Aorta (tissue), 5 donors: Measurements from ENCODE around the gene ZFHX2. TPM values are rescaled to one million over a fixed set of nuclear protein-coding genes. Genes with fewer than 3 reads are reported as not detected.
A peak's percentile ranks its signal among the peaks of the same experiment; 100 is the strongest.

ENCODE experiments used
- ATAC-seq: fragments of 200-7000 bp; cut with Tn5 transposase; one replicate; pipeline ENCODE4 v1.9.1; 2022; ENCODE audit warnings: moderate library complexity; ENCODE audit not compliant: low FRiP score
- DNase-seq, 2 donors: peaks; one replicate each; pipeline ENCODE4 v3.0.0-alpha.2; 2020
- H3K27ac ChIP-seq, 2 donors: one replicate each; pipeline ENCODE4 v1.5.1; 2013; ENCODE audit warnings: low read length in 2 of 2, mild to moderate bottlenecking in 2 of 2, moderate library complexity in 2 of 2, control low read depth in 1 of 2, inconsistent platforms in 1 of 2, low read depth in 1 of 2
- H3K27me3 ChIP-seq, 2 donors: one replicate each; pipeline ENCODE4 v1.6.1; 2013; ENCODE audit warnings: control low read depth in 1 of 2, low read length in 1 of 2, mild to moderate bottlenecking in 1 of 2, moderate library complexity in 1 of 2; ENCODE audit not compliant: insufficient read depth in 2 of 2, control insufficient read depth in 1 of 2
- H3K36me3 ChIP-seq, 2 donors: one replicate each; pipeline ENCODE4 v1.6.1; 2013; ENCODE audit warnings: control low read depth in 1 of 2, low read length in 1 of 2, mild to moderate bottlenecking in 1 of 2; ENCODE audit not compliant: insufficient read depth in 2 of 2, control insufficient read depth in 1 of 2
- H3K4me1 ChIP-seq, 2 donors: one replicate each; pipeline ENCODE4 v1.6.1; 2013; ENCODE audit warnings: low read length in 2 of 2, control low read depth in 1 of 2, mild to moderate bottlenecking in 1 of 2, moderate library complexity in 1 of 2; ENCODE audit not compliant: insufficient read depth in 2 of 2, control insufficient read depth in 1 of 2
- H3K4me3 ChIP-seq, 2 donors: one replicate each; pipeline ENCODE4 v1.5.1; 2013; ENCODE audit warnings: low read length in 2 of 2, control low read depth in 1 of 2, mild to moderate bottlenecking in 1 of 2
- H3K9me3 ChIP-seq: one replicate; pipeline ENCODE4 v1.6.1; 2013; ENCODE audit warnings: mild to moderate bottlenecking, low read length; ENCODE audit not compliant: control insufficient read depth
- WGBS, 2 donors: extraction: QIAGEN DNeasy Blood & Tissue Kit; methylation state at CpG; one replicate each; pipeline ENCODE4 v1.1.7; 2013; 5-methylcytosine and 5-hydroxymethylcytosine counted together
- intact Hi-C, 2 donors: fragments of 100-400 bp; cut with DNase I; formaldehyde crosslinking; loops; one replicate each; pipeline versions ENCODE4 v1.14.2 to v1.15.0; 2022
- polyA plus RNA-seq, 2 donors: library from polyadenylated mRNA; stranded (reverse); fragments of 200-250 nt; gene quantifications; one replicate each; pipeline ENCODE4 v1.2.3, GENCODE V29; 2013
- total RNA-seq, 2 donors: library from RNA; stranded (reverse); fragmentation: NEBNext Ultra II Directional; extraction: Animal tissue kit (Norgen Biotek cat#: 25700); gene quantifications; one replicate each; pipeline ENCODE4 v1.2.1, GENCODE V29; 2021
- donor health status: healthy with polysubstance abuse.
- donor health status: Bipolar disorder and iron deficiency.
- donor health status: DM: no; HTN: no; CAD: no.
- donor health status: DM: no; HTN: no; CAD: no.
- donor health status: DM: yes; HTN: yes; CAD: no.

ZFHX2 gene
- total and polyA plus RNA-seq, 4 donors, result 0.13 to 4.0 (median 1.8) TPM

- 2% methylated on average over 65 to 67 of the region's 67 CpGs for WGBS, 2 donors
Observed at GRCh38 chr14:23577004-23577681, 25.6 kb upstream of the ZFHX2 start.

GRCh38 chr14:23573384-23574015 is 21.9 kb upstream of the ZFHX2 start:
- Histone ChIP-seq H3K4me1 (no peaks in the 10 kb centered on the region), H3K27me3 (no peaks in the 10 kb centered on the region), H3K9me3 (no peaks in the 10 kb centered on the region), H3K27ac (no peak overlapping the region), H3K36me3 (no peaks in the 10 kb centered on the region), H3K4me3 (no peak overlapping the region)
- ATAC-seq, result no peak
- 73 to 76% methylated on average over 5 of the region's 5 CpGs for WGBS, 2 donors
- DNase-seq, result no peak
- intact Hi-C loops, result no loop called here

More at GRCh38 chr14:23577004-23577681, 25.6 kb upstream of the ZFHX2 start:
- no peaks in the 10 kb centered on the region for H3K4me1 ChIP-seq
- DNase-seq (no peak), ATAC-seq (peak; percentile 48)
- H3K27me3 ChIP-seq, result no peaks in the 10 kb centered on the region
- H3K9me3 ChIP-seq, result no peaks in the 10 kb centered on the region
- H3K4me3 ChIP-seq, result no peak overlapping the region
- intact Hi-C loops, result no loop called here
- H3K27ac ChIP-seq, result no peak overlapping the region
- H3K36me3 ChIP-seq, result no peaks in the 10 kb centered on the region

- H3K36me3 ChIP-seq, result no peaks in the 10 kb centered on the region
- ATAC-seq, result no peak
- 53 to 63% methylated on average over 4 of the region's 4 CpGs for WGBS, 2 donors
- H3K27me3 ChIP-seq, result no peaks in the 10 kb centered on the region
- H3K4me1 ChIP-seq, result no peaks in the 10 kb centered on the region
- H3K27ac ChIP-seq, result no peak overlapping the region
- no peaks in the 10 kb centered on the region for H3K9me3 ChIP-seq
- intact Hi-C loops, result no loop called here
- H3K4me3 ChIP-seq, result no peak overlapping the region
- DNase-seq, result peak in 1 of 2 donors; percentile 69
Observed at GRCh38 chr14:23572836-23573235, 21.3 kb upstream of the ZFHX2 start.

DNA sequence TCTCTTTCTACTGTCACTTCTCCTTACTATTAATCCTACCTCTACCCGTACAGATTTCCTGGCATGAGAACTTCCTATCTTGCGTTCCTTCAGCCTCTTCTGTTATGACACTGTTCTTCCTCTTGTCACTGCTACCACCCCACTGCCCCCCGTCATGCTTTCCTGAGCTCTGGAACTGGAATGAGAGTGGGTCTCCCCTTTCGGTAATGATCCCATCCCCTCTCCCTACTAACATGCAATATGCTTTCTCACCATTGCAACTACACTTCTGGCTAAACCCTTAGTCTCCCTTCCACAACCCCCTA is 20.9 kb upstream of the ZFHX2 start:
- WGBS, 2 donors, result 66 to 75% methylated on average over 4 of the region's 4 CpGs
- no peaks in the 10 kb centered on the region for H3K4me1 ChIP-seq
- no peaks in the 10 kb centered on the region for H3K9me3 ChIP-seq
- no peaks in the 10 kb centered on the region for H3K27me3 ChIP-seq
- no peak overlapping the region for H3K27ac ChIP-seq
- ATAC-seq (no peak), DNase-seq (no peak)
- H3K4me3 ChIP-seq, result no peak overlapping the region
- no peaks in the 10 kb centered on the region for H3K36me3 ChIP-seq
- intact Hi-C loops, result no loop called here

DNA sequence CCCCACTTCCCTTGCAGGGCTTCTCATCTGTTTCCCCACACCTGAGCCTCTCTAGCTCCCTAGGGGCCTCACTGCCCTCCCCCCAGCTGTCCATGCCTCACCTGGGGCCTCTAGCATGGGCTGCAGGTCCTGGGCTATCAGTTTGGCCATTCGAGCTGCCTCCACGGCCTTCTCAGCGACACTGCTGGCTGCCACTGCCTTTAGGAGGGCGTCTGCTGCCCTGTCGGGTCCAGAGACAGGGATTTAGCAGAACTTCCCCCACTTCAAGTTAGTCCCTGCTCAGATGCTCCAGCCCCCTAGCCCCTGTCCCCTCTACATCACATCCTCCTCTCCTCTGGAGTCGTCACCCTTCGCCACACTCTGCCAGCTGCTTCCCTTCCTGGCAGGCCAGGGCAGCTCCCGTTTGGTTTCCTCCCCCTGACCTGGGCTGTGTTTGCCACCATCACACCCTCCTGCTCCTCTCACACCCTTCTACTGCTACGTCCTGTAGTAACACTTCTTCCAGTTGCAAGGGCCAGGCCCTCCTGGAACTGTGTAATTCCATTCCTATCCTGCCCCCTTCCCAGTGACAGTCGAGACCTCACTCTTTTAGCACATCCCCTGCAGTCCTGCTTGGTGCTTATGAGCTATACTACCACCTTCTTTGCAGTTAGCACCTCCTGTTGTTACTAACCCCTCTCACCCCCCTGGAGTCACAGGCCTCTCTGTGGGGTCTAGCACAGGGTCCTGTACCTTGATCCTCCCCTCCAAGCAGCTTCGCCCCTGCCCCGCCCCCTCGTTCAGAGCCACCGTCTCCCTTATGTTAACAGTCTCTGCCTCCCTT is 20.3 kb upstream of the ZFHX2 start:
- peak in 1 of 2 donors; percentile 46 for DNase-seq
- intact Hi-C loops, result no loop called here
- Histone ChIP-seq H3K4me3 (no peak overlapping the region), H3K27ac (no peak overlapping the region), H3K27me3 (no peaks in the 10 kb centered on the region), H3K4me1 (no peaks in the 10 kb centered on the region), H3K9me3 (no peaks in the 10 kb centered on the region), H3K36me3 (no peaks in the 10 kb centered on the region)
- no peak for ATAC-seq
- 60 to 62% methylated on average over 14 of the region's 14 CpGs for WGBS, 2 donors

DNA sequence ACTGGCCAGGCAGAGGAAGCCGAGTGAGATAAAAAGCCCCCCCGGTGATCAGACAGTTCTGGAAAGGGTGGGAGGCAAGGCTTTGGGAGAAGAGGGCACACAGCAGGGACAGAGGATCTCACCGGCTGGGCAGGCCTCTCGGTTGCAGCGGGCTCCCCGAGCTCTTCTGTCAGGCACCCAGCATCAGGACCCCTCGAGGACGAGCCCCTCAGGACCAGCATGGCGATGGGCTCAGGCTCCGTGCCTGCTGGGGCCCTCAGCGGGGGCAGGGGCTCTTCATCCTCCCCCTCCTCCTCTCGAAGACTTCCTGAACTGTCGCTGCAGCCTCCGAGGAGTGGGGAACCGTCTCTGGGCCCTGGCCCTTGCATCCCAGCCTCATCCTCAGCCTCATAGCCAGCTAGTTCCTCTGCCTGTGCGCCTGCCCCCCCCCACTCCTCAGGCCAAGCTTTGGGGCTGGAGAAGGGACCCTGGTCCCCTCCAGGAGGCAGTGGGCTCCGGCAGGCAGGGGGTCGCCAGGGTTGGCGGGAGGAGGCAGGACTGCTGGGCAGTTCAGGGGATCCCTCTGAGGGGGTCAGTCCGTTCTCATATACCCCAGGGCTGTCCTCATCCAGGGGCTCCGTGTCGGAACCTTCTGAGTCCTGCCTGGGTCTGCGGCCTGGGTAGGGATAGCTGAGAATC is 19.4 kb upstream of the ZFHX2 start:
- H3K27ac ChIP-seq, result no peak overlapping the region
- no peak overlapping the region for H3K4me3 ChIP-seq
- intact Hi-C loops, result no loop called here
- WGBS, 2 donors, result 84 to 86% methylated on average over 23 of the region's 23 CpGs
- H3K9me3 ChIP-seq, result no peaks in the 10 kb centered on the region
- DNase-seq (no peak), ATAC-seq (no peak)
- no peaks in the 10 kb centered on the region for H3K4me1 ChIP-seq
- H3K36me3 ChIP-seq, result no peaks in the 10 kb centered on the region
- no peaks in the 10 kb centered on the region for H3K27me3 ChIP-seq

GRCh38 chr14:23569443-23570151 is 18.0 kb upstream of the ZFHX2 start:
- no peak overlapping the region for H3K27ac ChIP-seq
- H3K27me3 ChIP-seq, result no peaks in the 10 kb centered on the region
- intact Hi-C loops, result loop anchor here (10.0 kb wide), 2 partner anchors 245 to 305 kb away; partner anchors contain the start of gene PABPN1 (in 1 of the 2)
- no peaks in the 10 kb centered on the region for H3K9me3 ChIP-seq
- H3K36me3 ChIP-seq, result no peaks in the 10 kb centered on the region
- DNase-seq (no peak), ATAC-seq (no peak)
- no peak overlapping the region for H3K4me3 ChIP-seq
- WGBS, 2 donors, result 63 to 69% methylated on average over 7 of the region's 7 CpGs
- H3K4me1 ChIP-seq, result no peaks in the 10 kb centered on the region
